HG03196 (cell line): ENCODE results near the gene PBX4.
"Not testable (repeated sequence)": the region's sequence is repeated elsewhere in the genome, so short reads cannot be mapped to it uniquely, and the experiment has no call there.

Experiments used
- ATAC-seq: cut with Tn5 transposase; IDR thresholded peaks from one replicate; pipeline ENCODE4 v1.9.1; 2021; ENCODE audit not compliant: unreplicated experiment

Gene PBX4, protein sequence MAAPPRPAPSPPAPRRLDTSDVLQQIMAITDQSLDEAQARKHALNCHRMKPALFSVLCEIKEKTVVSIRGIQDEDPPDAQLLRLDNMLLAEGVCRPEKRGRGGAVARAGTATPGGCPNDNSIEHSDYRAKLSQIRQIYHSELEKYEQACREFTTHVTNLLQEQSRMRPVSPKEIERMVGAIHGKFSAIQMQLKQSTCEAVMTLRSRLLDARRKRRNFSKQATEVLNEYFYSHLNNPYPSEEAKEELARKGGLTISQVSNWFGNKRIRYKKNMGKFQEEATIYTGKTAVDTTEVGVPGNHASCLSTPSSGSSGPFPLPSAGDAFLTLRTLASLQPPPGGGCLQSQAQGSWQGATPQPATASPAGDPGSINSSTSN

DNA sequence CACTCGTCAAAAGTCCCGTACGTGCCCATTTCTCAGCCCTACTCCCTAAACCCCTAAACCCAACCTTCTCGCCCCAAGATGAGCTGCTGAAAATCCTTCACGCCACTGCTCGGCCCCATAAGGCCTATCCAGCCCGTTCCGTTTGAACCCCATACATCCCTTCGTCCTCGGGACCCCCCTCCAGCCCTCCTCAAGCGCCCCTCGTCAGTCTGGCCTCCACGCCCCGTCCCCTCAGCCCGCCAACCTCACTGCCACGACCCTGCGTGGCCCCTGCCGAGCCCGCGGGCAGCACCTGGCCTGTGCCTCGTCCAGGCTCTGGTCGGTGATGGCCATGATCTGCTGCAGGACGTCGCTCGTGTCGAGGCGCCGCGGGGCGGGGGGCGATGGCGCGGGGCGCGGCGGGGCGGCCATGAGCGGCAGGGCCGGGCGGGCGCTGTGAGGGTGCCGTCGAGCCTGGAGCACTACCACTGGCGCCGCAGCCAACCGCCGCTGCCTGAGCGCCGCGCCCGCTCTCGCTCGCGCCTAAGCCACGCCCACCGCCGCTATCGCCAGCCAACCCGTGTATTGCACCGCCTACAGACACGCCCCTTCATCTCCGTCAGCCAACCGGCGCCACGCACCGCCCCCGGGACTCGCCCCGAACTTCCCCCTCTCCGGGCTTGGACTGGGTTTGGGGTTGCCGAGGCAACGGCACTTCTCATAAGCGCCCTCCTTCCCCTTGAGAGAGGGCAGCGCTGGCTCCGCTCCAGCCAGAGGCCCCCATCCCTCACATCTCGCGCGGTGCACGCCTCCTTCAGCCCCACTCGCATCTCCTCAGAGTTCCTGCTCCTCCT lies at the start of gene PBX4:
Gene PBX4, minus strand, starts transcription at position 469 of the 833 bp plus-strand sequence. Its CDS starts 58 bp downstream, at position 411.
- peak; percentile 91 for ATAC-seq

DNA sequence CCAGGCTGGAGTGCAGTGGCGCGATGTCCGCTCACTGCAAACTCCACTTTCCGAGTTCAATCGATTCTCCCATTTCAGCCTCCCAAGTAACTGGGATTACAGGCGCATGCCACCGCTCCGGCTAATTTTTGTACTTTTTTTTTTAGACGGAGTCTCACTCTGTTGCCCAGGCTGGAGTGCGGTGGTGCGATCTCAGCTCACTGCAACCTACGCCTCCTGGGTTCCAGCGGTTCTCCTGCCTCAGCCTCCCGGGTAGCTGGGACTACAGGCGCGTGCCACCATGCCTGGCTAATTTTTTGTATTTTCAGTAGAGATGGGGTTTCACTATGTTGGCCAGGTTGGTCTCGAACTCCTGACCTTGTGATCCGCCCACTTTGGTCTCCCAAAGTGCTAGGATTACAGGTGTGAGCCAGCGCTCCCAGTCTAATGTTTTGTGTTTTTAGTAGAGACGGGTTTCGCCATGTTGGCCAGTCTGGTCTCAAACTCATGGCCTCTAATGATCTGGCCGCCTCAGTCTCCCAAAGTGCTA lies 47.0 kb upstream of the PBX4 start:
- not testable (repeated sequence) for ATAC-seq

DNA sequence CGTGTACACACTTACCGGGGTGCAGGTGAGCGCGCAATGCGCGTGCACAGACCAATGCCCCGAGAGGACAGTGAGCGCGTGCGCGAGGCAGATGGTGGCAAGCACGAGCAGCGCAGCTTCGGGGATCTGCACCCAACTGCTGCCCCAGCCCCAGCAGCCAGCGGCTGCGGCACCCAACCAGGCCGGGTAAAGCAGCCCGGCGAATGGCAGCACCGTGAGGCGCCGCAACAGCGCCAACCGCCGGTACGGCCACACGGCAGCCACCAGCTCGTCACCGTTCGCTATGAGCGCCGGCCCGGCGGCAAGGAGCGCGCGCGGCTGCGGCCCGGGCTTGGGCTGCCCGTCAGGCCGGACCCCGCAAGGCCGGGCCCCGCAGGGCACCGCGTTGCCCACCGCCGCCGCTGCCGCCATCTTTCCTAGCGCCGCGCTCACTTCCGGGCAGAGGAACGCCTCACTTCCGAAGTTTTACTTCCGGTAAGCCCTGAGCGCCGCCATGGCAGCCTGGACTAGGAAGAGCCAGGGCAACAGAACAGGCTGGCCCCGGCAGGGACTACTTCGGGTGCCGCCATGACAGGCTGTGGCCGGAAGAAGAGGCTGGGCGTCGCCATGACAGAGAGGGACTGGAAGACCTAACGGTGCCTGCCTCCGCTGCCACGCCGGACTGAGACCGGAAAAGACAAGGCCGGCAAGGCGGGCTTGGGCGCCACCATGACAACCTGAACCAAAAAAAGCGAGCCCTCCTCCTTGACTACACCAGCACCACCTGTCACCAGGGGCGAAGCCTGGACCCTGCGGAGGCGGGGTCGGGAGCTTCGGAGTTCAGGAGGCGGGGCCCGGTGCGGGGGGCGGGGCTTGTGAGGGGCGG lies 45.0 kb upstream of the PBX4 start, which contains the start of gene ATP13A1:
Gene ATP13A1, minus strand, starts transcription at position 421 of the 865 bp plus-strand sequence. Its CDS starts 10 bp downstream, at position 411.
- peak; percentile 73 for ATAC-seq

DNA sequence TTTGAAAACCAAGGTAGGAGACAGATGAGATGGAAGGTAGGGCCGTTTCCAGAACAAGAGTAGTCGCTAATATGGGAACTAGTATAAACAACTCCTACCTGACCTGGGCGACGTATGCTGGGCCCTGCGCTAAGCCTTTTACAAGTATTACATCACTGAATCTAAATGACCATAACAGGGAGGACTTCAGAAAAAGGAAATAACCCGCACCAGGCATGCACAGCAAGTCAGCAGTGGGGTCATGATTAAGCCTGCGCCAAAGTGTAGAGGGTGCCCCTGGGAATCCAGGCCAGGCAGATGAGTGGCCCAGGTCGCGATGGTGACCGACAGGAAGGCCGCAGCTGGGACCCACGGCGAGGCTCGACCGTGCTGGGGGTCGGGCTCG lies 44.4 kb upstream of the PBX4 start:
- ATAC-seq = no peak

DNA sequence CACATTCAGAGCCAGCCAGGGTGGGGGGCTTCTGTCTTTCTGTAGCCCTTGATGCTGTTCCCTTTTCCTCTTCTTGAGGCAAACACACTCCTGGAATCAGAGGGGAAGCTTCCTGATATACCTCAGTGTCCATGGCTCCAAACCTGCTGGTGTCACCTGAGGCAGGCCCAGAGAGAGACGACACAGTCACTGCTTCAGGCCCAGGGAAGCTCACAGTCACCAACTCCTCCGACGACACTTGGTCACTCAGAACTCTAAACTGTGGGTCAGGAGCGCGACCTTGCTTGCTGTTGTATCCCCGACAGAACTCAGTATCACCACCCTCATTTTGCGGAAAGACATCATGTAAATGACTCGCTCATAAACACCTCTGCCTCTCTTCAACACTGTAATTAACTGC lies 43.9 kb upstream of the PBX4 start:
- ATAC-seq = no peak

DNA sequence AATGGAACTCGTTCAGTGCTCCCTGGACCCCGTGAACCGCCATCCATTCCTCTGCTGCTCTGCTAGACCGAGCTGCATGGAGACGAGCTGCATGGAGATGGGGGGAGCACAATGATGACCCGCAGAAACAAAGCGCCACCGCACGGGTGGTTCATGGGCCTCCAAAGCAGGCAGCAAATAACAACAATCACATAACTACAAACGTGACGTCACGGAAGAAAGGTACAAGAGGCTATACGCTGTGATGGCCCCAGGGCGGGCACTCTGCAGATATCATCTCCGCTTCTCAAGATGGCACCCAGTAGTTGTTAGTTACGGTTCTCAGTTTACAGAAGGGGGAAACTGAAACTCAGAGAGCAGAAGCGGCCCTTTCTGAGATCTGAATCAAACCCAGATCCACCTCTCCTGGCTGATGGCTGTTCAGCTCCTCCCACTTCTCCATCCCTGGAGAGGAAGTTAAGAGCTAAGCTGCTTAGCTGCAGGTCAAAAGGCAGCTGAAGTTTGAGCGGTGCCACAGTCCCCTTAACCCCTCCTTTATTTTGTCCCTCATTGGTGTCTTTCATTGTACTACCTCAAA lies 43.3 kb upstream of the PBX4 start:
- ATAC-seq = peak; percentile 36

DNA sequence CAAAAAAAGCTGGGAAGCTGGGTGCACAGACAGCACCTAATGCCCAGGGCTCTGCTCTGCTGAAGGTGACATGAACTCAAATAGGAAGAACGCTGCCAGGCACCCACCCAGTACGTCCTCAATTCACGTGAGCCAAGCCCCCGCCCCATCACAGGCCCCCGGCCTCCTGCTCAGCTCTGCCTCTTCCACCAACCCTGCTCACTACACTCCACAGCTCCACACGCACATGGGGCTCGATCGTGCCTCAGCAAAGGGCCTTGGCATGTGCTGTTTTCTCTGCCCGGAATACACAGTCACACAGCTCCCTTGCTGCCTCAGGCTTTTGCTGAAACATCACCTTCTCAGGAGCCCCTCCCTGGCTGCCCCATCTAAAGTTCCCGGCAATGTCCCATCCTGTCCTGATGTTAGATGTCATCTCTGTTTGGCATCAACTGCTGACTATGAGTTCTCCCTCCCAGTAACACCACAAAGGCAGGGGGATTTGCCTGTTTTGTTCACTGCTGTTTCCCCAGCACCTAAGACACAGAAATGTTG lies 42.7 kb upstream of the PBX4 start:
- ATAC-seq = no peak

DNA sequence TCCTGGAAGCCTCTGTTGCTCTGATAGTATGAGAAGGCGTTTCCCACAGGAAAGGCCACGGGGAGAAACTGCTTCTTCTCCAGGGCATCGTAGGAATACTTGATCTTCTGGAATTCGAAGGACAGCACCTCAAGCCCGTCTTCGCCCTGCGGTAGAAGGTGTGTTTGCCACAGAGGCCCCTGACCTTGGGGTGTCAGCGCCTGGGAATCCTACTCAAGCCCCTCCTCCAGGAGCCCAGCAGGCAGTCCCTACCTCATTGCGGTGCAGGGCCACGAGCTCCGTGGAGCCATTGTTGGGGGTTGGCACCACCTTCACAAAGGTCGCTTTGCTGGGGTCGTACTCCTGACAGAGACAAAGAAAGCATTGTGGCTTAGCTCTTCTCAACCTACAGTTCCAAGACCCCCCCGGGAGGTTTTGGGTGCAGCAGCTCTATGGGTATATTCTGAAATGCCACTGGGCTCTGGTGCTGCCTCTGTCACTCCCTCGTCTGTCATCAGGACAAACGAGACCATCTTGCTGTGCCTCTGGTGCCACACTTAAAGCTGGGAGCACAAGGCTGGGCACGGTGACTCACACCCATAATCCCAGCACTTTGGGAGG lies 41.3 kb upstream of the PBX4 start:
- no peak for ATAC-seq

DNA sequence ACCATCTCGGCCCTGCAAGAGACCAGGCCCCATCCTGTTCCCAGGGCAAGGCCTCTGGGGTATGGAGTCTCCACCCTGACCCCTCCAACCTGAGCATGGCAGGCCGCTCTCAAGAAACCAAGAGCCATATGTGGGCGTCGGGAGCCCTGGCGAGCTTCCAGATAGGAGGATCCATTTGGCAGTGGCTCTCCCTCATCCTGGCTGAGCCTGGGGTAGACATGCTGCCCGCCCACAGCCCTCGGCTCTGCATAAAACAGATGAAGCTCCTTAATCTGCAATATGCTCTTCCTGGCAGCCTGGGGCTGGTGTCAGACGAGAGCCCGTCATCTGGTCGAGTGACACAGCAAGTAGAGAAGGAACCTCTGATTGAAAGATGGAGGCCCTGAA lies 38.9 kb upstream of the PBX4 start:
- ATAC-seq = no peak

DNA sequence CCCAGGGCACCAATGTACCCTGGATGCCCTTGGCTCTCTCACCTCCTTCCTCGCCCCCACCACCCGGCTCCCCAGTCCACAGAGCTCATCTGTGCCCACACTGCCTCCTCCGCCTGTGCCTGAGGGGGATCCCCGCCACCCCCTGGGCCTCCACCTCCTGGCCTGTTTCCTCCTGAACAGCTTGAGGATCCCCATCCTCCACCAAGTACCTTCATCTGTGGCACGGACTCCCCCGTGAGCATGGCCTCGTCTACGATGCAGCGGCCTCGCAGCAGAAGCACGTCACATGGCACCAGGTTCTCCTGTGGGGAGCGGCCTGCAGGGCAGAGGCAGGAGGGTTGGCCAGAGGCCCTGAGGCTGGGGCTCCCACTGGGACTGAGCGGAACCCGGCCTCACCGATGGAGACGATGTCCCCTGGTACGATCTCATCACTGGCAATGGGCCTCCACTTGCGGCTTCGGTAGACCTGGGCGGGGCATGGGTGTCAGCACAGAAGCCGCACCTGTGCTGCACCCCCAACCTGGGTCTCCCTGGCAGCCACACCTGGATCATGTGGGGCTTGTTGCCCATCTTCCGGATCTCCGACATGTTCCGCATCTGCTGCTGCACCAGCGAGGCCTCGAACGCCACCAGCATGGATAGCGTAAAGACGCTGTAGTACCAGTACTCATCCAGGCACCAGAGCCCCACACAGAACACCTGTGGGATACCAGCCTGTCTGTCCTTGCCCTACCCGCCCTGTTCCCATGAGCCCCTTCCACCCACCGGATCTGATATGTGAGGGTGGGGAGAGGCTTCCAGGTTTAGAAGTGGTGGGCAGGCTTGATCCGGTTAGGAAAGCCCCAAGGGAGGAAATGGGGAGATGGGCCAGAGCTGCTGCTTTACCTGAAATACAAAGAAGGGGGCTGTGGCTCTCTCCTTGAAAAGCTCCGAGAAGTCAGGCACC lies 38.2 kb upstream of the PBX4 start:
- ATAC-seq = no peak

DNA sequence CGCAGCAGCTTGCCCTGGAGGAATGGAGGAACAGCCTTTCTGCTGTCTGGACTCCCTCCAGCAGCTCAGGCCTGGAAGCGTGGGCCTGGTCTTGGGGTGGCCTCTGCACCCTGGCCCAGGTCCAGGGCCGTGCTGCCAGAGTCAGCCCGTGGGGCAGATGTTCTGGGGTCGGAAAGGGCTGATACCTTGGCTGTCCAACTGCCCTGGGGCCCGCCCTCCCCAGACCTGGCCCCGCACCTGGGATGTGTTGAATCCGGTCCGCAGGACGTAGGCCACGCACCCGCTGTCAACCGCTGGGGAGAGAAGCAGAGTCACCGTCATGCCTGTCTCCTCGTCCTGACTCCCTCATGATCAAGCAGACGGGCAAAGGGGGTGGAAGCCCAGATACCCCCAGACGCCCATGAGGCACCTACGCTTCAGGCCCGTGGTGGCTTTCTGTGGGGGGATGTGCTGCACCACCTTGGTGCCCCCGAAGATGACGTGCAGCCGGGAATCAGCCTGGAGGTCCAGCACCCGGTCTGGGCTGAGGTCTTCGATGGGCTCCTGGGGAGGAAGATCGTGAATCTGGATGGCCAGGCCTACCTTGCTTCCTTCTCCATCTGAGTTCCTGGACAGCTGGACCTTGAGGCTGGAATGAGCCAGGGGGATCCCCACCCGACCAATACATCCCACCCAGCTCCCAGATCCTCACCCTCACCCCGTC lies 37.3 kb upstream of the PBX4 start:
- ATAC-seq = no peak

DNA sequence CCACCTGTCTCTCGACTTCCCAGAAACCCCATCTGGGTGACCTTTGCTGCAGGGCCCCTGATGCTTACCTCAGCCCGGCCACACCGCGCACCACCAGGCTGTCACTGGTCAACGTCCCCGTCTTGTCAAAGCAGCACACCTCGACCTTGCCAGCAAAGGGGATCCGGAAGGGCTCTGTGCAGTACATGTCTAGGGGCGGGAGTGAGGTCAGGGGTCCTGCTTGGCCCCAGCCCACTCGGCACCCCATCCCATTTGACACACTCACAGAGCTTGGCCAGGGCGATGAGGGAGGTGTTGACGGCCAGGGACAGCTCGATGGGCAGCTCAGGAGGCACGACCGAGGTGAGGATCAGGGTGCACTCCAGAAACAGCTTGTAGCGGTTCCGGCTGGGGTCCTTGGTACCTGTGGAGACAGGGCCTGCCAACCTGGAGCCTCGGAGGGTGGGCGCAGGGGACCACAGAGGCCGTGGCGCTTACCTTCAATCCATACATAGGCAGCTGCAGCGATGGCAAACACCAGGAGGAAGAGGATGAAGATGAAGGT lies 36.6 kb upstream of the PBX4 start:
- no peak for ATAC-seq

DNA sequence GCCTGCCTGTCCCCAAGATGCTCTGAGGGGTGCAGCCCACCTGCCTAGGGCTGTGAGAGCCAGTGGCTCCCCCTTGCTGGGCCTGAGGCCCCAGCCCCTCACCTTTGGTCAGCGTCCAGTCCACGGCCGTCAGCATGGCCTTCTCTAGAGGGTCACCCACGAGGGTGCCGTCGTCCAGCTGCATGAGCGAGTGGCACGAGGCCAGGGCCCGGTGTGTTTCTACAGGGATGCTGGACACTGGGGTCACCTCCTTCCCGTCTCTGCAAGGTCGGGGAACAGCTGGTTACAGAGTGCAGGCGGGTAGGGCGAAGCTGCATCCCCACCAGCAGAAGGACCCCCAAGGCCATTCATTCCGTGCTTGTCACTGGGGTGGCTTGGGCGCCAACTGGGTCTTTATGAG lies 36.0 kb upstream of the PBX4 start:
- no peak for ATAC-seq

DNA sequence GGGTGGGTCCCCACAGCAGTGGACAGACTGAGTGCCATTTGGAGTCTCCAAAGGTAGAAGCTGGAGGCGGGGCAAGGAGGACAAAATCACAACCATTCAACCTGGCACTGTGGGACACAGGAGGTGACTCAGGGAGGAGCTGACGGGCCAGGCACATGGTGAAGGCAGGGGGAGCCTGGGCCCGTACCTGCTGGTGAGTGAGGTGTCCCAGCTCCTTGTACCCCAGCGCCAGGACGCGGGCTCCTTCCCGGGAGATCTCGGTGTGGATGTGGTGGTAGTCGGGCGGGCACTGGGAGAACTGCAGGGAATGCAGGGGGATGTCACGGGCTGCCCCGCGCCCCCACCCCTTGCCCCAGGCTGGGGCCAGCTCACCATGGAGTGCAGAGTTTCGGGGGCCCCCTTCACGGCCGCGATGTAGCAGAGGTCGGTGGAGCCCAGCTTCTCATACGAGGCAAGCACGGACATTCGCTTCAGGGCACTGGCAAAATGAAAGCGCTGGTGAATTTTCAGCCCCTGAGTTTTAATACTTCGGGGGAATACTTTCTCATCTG lies 35.2 kb upstream of the PBX4 start:
- ATAC-seq = no peak

DNA sequence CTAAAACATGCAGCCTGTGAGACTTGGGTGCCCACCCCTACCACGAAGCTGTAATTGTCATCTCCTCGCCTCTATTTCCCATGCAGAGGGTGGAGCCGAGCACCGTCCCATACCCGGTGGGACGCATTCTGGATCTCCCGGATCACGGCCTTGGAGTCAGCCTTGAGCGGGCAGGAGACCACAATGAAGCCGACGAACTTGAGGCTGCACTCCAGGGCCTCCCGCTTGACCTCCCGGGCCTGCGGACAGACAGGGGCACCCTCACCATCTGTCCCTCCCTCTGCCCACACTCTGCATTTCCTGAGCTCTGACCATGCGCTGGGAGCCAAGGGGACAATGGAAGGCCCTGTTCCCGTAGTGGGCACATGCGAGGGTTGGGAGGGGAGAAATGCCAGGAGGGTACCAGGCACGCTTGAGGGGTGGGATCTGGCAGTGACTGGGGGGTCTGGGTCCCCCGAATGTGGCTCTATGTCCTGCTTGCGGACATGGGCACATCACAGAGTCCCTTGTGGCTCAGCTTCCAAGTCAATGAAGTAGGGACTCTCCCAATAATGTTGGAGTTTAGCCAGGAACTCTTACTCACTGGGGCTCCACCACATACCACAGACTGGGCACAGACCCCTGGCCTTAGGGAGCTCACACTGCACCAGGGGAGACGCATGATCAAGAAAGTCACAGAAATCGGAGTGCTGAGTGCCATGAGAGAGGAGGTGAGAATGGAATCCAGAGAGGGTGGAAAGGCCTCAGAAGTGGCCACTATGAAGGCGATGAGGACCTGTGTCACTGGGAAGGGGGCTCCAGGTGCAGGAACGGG lies 34.2 kb upstream of the PBX4 start:
- ATAC-seq = no peak

DNA sequence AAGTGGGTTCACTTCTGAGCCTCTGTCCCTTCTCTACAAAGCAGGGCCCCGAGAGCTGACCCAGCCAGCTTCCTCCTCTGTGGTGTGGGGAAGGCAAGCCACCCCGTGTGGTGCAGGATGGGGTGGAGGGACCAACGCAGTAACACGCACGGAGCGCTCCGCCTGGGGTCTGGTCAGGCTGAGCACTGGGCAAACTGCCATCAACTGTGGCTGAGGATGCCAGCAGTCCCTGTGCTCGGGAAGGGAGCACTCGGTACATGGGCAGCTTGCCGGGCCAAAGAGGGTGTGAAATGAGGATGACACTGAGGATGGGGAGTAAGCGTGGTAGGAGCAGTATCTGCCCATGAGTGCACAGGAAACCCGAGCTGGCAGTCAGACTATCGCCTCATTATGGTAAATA lies 32.6 kb upstream of the PBX4 start:
- ATAC-seq = no peak

DNA sequence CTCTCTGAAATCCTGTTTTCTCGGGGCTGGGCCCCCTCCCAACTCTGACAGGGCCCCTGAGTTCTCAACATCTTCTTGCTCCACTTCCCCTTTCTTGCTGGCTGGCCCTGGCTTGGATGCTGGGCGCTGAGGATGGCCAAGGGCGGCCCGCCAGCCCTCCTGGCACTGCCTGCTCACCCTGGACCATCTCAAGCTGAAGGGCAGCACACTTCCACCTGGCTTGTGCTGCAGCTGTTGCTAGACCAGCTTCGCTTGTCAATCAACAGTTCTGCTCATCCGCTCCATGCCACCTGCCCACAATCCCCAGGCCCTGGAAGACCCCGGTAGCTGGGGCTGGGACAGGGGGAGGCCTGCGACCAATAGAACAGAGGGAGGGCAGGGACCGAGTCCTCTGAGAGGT lies 31.8 kb upstream of the PBX4 start:
- ATAC-seq = no peak
